ENCODE measurements around the gene ZSCAN1.

The ZSCAN1 gene, protein sequence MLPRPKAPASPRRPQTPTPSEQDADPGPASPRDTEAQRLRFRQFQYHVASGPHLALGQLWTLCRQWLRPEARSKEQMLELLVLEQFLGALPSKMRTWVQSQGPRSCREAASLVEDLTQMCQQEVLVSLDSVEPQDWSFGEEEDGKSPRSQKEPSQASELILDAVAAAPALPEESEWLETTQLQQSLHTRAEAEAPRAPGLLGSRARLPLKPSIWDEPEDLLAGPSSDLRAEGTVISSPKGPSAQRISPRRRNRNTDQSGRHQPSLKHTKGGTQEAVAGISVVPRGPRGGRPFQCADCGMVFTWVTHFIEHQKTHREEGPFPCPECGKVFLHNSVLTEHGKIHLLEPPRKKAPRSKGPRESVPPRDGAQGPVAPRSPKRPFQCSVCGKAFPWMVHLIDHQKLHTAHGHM

DNA sequence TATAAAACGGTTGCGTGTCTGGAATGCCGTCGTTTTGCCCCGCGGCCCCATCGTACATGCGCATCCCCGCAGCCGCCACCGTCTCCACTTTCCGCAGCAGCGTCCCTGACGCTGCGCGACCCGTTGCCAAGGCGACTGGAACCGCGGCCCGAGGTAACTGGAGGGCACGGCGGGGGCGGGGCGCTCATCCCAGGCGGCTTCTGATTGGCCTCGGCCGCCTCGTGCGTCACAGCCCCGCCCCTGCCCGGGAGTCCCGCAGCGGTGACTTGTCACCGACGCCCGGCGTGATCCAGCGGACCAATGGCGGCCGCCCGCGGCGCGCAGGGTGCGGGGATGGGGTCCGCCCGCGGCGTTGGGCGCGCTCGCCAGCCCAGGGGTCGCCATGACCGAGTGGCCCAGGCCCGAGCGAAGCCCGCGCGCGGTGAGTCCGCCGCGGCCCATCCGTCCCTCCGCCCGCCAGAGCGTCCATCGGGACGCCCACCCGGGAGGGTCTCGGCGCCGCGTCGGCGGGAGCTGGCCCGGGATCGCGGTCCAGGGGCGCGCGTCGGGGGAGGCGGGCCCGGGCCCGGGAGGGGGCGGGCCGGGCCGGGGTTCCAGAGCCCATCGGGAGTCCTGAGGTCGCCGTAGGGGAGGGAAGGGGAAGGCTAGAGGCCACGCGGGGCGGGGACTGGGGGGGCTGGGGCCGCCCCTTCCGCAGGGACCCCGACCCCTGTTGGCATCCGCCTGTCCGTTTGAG is at the start of gene ZSCAN1:
Gene ZSCAN1, plus strand, starts transcription at position 285 of the 736 bp plus-strand sequence. CDS start 3,812 bp downstream, outside the sequence.
- TF ChIP-seq, protein P1, sequence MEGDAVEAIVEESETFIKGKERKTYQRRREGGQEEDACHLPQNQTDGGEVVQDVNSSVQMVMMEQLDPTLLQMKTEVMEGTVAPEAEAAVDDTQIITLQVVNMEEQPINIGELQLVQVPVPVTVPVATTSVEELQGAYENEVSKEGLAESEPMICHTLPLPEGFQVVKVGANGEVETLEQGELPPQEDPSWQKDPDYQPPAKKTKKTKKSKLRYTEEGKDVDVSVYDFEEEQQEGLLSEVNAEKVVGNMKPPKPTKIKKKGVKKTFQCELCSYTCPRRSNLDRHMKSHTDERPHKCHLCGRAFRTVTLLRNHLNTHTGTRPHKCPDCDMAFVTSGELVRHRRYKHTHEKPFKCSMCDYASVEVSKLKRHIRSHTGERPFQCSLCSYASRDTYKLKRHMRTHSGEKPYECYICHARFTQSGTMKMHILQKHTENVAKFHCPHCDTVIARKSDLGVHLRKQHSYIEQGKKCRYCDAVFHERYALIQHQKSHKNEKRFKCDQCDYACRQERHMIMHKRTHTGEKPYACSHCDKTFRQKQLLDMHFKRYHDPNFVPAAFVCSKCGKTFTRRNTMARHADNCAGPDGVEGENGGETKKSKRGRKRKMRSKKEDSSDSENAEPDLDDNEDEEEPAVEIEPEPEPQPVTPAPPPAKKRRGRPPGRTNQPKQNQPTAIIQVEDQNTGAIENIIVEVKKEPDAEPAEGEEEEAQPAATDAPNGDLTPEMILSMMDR (conservative IDR thresholded peaks at IDR 0.05; ENCODE audit: low read depth, low read length), result no peak
- peak; percentile 58 for DNase-seq (ENCODE audit: low read depth)
- peak within 1 kb of the TSS; percentile 38 for H3K4me3 ChIP-seq (ENCODE audit: low read depth, low read length)

DNA sequence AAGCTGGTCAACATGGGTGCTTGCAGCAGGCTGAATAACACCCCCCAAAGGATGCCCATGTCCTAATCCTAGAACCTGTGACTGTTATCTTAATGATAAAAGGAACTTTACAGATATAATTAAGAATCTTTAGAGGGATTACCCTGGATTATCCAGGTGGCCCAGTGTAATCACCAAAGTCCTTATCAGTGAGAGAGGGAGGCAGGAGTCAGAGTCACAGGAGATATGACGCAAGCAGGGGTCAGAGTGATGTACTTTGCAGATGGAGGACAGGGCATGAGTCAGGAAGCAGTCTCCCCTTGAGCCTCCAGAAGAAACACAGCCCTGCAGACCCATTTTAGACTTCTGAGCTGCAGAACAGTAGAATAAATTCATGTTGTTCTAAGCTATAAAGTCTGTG is 41.0 kb upstream of the ZSCAN1 start:
- no peak overlapping the region for H3K4me3 ChIP-seq (ENCODE audit: low read depth, low read length)
- TF ChIP-seq, protein P1 (conservative IDR thresholded peaks at IDR 0.05; ENCODE audit: low read depth, low read length), result no peak
- DNase-seq (ENCODE audit: low read depth), result no peak

DNA sequence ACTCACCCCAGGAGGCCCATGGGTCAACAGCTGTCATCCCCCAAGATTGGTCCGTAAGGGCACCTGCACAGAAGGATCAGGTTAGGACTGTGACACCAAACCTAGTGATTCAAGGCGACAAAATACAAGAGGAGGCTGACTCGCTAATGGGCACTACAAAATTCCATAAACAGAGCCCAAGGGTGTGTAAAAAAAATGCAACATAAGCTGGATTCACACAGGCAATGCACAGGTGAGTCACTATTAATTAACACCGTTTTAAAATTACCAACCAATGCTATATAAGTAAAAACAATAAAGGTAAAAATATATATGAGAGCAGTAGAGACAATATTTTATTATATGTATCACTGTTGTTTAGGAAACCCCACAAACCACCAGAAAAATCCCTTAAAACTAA is 33.1 kb upstream of the ZSCAN1 start:
- DNase-seq (ENCODE audit: low read depth), result no peak
- TF ChIP-seq, protein P1 (conservative IDR thresholded peaks at IDR 0.05; ENCODE audit: low read depth, low read length), result no peak

DNA sequence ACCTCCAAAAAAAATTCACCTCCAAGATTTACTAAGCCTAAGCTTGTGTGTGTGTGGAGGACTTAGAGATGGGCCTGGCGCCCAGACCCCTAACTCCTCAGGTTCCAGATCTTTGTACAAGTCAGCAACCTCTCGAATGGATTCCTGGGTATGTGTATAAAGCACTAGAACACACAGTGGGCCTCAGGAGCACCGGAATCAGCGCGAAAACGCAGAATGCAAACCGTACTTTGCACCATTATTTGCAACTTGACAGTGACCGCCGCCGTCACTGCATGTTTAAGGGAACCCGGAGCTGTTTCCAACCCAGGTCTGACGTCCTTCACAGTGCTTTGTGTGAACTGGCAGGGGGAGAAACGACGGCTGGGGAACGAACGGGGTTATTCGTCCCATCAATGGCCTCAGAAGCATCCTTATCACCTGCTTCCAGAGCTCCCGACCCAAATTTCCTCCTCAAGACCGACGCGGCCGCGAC is 31.9 kb upstream of the ZSCAN1 start:
- TF ChIP-seq, protein P1 (conservative IDR thresholded peaks at IDR 0.05; ENCODE audit: low read depth, low read length), result no peak
- peak; percentile 36 for DNase-seq (ENCODE audit: low read depth)
- H3K4me3 ChIP-seq (ENCODE audit: low read depth, low read length), result peak overlapping the region; percentile 97

More for the DNA sequence above, 33.1 kb upstream of the ZSCAN1 start:
- H3K4me3 ChIP-seq (ENCODE audit: low read depth, low read length), result no peak overlapping the region

DNA sequence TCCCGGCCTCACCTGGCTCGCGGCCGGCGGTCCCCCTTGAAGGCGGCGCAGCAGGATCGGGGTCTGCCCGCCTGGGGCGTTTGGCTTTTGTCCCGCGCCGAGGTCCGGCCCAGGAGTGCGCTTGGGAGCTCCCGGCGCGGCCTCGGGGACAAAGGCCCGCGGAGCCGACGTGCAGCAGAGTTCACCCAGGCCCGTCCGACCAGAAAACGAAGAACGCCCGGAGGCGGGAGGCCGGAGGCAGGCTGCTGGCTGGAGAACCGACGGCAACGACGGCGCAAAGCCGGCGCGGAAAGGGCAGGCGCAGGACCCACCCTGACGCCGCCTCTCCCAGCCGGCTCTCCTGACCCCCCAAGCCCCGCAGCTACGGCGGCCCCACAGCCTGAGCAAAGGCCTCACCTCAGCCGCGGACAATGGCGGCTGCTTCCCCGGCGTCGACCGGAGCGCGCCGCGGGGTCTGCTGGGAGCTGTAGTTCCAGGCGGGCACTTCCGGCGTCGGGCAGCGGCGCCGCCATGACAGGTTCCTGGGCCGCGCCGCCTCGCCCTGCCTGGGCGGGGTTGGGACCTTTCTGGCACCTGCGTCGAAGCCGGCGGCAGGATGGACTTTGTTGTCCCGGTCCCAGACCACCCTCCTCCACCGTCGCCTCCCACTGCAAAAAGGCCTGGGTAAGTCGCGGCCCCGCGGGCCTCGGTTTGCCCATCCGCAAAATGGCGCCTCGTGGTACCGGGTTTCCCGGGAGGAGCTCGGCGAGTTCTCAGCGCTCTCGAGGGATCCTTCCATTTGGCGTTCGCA is 31.2 kb upstream of the ZSCAN1 start, which contains the start of gene ZNF606:
Gene ZNF606, minus strand, starts transcription at position 437 of the 790 bp plus-strand sequence. CDS start 1,501 bp downstream, outside the sequence.
- TF ChIP-seq, protein P1 (conservative IDR thresholded peaks at IDR 0.05; ENCODE audit: low read depth, low read length), result no peak
- H3K4me3 ChIP-seq (ENCODE audit: low read depth, low read length), result peak within 1 kb of the TSS; percentile 97
- peak; percentile 89 for DNase-seq (ENCODE audit: low read depth)

DNA sequence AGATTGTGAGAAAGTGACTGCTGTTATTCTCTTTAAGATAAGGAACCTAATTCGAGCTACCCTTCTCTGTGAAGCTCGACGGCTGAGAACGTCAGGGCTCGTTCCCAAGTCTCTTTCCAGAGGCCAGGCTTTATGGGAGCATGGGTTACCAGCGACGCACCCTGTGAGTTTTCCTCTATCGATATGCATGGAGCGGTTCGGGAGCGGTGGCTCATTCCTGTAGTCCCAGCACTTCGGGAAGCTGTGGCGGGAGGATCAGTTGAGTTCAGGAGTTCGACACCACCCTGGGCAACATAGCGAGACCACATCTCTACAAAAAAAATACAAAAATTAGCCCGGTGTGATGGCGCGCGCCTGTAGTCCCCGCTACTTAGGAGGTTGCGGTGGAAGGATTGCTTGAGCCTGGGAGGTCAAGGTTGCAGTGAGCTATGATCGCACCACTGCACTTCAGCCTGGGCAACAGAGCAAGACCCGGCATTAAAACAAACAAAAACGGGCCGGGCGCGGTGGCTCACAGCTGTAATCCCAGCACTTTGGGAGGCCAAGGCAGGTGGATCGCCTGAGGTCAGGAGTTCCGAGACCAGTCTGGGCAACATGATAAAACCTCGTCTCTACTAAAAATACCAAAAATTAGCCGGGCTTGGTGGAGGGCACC is 30.5 kb upstream of the ZSCAN1 start:
- TF ChIP-seq, protein P1 (conservative IDR thresholded peaks at IDR 0.05; ENCODE audit: low read depth, low read length), result no peak
- peak; percentile 35 for DNase-seq (ENCODE audit: low read depth)
- H3K4me3 ChIP-seq (ENCODE audit: low read depth, low read length), result peak overlapping the region; percentile 97

Data from choroid plexus epithelial cell (primary cell).